HG03095 (cell line): ENCODE data around the gene CDK11B.
A peak's percentile ranks its signal among the peaks of the same experiment; 100 is the strongest.
"Not testable (repeated sequence)": the region's sequence is repeated elsewhere in the genome, so short reads cannot be mapped to it uniquely, and the experiment has no call there.

Experiments used
- ATAC-seq: cut with Tn5 transposase; IDR thresholded peaks from one replicate; pipeline ENCODE4 v1.9.1; 2021; ENCODE audit warnings: moderate library complexity; ENCODE audit not compliant: unreplicated experiment

The CDK11B gene

DNA sequence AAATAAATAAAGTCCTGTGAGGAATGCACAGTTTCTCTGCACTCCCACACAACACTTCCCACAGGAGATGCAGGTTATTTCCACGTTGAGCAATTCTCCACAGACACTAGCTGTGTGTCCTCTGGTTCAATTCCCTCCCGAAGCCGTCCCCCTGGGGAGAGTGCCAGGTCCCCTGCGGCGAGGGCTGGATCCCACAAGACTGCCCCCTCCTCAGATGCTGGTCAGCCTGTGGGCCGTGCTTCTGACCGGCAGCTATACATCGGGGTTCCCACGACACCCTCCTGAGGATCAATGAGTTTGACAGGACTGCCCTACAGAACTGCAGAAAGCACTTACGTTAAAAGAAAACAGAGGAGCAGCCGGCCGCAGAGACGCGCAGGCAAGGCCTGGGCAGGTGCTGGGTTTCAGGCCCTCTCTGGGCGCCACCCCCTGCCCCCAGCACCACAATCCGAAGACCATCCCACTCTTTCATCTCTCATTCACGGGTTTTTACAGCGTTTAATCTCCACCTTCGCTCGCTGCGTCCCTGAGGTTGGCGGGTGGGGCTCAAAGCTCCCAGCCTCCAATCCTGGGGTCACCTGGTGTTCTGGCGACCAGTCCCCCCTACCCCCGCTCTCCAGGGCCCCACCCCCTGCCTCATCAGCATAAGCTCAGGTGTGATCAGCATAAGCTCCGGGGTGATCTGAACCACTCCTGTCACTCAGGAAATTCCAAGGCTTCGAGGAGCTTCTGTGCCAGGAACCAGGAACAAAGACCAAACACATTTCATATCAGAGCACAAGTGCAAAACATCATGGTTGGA is 24.5 kb upstream of the CDK11B start:
- ATAC-seq = no peak

DNA sequence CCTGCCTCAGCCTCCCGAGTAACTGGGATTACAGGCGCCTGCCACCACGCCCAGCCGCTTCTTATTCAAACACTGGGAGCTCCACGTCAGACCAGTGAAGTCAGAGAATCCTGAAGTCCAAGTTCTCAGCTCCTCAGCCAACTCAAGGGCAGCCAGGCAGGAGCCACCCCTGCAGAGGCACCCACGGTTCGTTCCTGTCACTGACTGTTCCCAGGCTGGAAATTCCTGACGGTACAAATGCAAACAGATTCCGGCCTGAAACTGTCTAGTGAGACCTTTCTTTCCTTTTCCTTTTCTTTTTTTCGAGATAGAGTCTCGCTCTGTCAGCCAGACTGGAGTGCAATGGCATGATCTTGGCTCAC is 22.1 kb upstream of the CDK11B start:
- ATAC-seq = no peak

DNA sequence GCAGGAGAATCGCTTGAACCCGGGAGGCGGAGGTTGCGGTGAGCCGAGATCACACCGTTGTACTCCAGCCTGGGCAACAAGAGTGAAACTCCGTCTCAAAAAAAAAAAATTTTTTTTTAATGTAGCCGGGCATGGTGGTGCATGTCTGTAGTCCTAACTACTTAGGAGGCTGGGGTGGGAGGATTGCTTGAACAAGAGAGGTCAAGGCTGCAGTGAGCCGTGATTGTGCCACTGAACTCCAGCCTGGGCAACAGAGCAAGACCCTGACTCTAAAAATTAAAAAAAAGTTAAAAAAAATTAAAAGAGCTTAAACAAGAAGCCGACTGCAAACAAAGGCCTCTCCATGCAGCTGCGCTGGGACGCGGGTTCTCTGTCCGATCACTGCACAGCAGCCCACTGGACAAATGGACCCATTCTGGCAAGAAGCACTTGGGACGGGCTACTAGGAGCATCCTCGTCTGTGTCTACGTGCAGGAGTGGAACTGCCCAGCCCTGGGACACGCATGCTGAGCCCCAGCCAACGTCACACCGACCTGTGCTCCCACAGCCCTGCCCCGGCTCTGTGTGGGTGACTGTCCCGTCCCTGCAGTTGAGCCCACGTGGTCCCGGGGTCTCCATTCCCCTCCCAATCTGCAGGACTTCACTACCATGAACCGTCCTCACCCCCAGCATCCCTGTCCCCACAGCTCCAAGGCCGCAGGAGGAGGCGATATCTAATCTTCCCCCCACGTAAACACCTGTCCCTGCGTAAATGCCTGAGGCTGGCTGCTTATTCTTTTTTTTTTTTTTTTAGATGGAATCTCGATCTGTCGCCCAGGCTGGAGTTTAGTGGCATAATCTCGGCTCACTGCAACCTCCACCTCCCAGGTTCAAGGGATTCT is 21.5 kb upstream of the CDK11B start:
- no peak for ATAC-seq

DNA sequence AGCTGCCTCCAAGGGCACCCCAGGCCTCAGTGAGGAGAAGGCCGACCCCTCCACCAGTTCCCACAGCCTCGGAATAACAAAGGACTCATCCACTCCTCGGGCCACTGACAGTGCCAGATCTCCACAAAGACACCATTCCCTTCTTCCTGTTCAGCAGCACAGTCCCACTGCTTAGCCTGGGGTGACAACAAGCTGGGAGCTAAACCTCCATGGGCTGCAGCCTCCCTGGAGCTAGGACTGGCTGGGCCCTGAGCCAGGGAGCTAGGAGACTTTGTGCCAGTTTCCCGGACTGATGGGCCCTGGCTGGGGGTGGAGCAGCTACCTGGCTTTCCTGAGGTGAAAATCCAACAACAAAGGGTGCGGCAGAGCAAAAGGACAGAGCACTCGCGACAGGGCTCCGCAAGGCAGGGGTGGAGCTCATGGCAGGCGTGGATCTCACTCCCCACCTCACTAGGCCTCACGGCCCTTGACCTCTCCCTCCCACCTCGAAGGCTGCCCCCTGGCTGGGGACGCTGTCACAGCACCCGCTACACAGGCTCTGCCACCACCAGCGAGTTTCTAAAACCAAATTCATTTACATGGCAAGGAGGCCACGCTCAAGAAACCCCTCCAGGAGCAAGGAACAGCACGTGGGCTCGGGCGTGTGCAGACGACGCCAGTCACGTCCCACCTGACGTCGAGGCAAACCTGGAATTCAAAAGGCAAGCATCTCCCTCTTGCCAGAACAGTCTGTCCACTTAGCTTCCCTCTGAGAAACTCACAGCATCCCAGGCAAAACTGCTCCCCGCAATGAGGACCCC is 20.0 kb upstream of the CDK11B start:
- no peak for ATAC-seq

DNA sequence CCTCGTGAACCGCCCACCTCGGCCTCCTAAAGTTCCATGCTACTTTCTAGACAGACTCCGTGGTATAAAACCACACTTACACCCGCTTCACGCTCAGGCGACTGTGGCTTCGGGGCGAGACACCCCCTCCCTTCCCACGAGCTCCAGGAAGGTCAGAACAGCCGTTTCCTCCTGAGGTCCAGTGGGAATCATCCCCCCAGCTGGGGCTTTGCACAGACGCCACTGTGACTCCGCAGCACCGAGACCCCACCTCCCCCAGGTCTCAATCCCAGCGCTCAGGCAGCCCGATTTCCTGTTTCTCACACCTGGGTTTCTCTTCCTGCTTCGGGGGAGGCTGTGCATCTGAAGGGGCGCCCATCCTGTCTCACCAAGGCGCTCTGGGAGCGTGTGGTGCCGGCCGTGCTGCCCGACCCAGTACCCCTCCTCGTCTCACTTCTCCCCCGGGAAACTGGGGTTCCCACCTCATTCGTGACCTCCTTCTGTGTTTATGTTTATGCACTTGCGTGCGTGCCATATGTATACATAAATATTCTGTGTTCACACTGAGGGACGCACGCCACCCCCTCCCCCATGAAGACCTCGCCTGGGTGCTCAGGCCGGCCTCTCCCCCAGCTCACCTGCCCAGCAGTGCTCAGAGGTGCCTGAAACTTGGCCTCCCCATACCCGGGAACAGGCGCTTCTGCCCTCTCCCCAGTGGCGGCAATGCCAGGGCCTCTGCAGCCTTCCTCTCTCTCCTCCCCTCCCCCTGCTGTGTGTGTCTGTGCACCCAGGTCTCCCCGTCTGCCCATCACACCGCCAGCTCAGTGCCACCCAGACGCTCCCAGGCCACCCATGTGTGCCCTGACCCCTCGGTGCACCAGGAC is 19.1 kb upstream of the CDK11B start:
- ATAC-seq = peak; percentile 67

DNA sequence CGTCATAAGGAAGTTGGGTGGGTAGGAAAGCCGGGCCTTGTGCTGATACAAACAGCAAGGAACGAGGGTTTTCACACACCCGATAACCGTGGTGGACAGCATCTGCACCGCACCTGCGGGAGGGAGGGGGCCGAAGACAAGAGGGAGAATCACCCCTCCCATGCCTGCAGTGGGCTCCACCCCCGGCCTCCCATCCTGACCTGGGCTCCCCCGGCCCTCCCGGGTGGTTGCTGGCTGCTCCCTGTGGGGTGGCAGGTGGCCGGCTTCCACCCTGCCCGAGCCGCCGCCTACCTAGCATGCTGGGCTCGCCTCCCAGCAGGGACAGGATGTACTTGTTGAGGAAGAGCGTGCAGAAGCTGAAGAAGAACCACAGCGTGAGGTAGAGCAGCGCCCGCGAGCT is 17.3 kb upstream of the CDK11B start:
- not testable (repeated sequence) for ATAC-seq

DNA sequence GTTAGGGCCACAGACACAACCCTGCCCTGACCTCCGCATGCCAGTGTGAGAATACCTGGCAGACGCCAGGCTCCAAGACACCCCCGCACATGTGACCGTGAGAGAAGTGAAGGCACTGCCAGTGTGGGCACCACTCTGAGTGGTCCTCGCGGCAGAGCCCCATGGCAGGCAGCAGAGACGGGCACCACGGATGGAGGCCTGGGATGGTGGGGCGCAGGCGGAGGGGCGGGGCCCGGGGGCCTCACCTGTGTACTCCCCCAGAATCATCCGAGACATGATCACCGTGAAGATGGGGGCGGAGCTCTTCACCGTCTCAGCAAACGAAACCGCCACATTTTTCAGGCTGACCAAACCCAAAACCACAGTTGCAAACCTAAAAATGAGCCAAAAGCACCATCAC is 16.4 kb upstream of the CDK11B start:
- ATAC-seq = not testable (repeated sequence)

DNA sequence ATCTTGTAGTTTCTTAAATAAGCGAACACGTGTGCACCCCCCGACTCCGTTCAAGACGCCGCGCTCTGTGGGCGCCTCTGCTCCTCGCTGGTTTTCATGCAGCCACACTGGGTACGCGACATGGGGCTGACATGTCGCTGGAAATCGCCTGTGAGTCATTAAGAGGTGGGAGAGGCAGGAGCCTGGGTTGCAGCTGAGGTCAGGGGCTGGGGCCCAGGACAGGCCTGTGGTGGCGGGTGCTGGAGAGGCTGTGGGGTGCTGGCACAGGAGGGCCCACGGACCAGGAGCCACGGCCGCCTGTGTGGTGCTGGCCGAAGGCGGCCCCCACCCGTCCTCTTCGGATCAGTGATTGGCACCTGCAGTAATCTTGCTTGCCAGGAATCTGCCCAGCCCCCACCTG is 16.0 kb upstream of the CDK11B start:
- ATAC-seq = not testable (repeated sequence)

DNA sequence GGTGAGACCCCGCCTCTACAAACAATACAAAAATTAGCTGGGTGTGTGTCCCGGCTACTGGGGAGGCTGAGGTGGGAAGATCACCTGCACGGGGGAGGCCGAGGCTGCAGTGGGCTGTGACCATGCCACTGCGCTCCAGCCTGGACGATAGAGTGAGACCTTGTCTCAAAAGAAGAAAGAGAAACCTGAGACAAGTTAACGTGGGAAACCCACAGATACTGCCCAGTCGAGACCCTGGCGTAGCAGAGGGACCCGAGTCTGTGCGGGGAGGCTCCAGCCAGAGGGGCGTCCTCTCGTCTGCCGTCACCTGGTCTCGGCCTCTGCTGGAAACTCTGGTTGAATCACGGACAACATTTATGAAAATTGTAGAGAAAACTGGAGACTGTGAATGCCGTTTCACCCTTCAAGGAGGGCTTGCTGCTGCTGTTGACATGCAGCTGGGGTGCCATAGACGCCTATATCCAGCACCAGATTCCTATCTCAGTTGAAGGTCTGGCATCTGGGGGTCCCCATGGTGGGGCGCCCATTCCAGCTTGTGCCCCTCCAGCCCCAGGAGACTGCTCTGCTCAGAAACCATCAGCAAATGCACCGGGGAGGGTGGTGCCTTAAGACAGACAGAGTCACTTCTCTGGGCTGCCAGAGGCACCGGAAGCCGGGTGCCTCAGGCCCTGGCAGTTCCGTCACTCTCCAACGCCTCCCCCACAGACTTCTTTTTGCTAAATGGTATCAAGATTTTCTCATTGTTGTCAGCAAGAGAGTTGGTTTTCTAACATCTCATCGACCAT is 13.6 kb upstream of the CDK11B start:
- no peak for ATAC-seq

DNA sequence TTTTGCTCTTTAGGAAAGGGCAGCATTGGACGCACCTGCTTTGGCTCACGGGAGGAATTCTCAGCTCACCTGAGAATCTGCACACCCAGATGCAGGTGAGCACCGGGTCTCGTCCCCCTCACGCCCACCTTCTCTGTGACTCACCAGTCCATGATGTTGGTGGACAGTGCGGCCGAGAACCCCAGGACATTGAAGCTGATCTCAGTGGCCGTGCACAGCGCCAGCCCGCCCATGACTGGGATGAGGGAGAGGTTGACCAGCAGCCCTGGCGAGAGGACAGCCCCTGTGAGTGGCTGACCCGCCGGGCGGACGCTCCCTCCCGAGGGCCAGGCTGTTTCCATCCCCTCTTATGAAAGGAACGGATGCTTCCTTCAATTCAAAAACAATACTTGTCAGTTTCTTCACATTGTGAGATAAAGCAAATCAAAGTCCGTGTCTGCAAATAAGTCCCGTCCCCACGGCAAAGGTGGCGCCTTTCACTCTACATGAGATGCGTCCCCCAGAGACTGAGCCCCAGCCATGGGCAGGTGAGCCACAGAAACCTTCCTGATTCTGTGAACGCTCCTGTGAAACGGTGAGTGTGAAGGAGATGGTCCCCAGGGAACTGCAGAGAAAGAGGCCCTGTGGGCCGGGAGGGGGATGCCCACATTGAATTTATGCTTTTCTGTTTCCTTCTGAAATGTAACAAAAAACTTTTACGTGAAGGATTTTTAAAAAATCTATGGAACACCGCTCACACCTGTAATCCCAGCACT is 12.7 kb upstream of the CDK11B start:
- ATAC-seq = no peak

DNA sequence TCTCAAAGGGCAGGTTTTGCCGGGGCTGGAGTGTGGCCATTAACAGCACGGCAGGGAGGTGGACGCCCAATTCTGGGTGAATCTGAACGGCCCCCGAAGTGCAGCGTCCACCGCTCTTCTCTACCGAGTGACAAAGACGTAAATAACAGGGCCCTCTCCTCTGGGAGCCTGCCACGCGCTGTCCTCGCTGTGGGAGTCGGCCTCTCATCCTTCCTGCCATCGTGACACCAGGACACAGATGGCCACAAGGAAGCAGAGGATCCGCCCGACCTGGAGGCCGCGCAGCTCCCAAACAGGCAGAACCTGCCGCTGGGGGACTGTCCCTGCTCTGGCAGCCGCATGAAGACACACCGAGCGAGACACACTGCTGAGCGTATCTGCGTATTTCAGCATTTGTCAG is 12.1 kb upstream of the CDK11B start:
- no peak for ATAC-seq

DNA sequence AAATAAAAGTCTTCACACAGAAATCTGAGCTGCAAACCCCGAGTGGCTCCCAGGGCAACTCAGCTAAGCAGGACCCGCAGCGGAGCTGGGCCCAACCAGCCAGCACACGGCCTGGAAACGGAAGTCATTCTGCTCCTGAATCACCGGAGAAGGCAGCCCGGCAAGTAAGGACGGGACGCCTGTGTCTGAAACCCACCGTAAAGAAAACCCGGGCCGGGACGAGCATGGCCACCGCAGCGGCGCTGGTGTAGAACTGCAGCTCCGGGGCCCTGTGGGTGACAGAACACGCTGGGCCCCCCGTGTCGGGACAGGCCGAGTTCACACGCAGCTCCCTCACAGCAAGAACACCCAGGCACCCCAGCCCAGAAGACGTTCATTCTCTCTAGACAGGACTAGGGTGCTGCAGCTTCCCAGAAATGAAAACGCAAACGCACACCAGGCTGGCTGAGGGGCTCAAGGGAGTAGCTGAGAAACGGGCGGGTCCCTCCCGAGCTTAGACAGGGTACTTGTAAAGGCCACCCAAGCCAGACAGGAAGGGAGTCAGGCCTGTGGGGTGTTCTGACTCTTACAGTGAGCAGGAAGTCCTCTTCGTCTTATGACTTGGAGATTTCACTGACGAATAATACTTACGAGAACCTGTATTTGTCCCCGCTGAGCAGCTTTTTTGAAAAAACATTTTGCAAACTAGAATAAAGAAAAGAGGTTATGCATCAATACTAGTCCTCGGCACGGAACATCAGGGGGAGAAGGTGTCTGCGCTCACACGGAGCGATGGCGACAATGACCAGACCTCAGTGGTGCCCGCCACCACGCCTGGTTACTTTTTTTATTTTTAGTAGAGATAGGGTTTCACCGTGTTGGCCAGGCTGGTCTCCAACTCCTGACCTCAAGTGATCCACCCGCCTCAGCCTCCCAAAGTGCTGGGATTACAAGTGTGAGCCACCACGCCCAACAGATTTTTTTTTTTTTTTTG is 10.9 kb upstream of the CDK11B start:
- ATAC-seq = no peak

DNA sequence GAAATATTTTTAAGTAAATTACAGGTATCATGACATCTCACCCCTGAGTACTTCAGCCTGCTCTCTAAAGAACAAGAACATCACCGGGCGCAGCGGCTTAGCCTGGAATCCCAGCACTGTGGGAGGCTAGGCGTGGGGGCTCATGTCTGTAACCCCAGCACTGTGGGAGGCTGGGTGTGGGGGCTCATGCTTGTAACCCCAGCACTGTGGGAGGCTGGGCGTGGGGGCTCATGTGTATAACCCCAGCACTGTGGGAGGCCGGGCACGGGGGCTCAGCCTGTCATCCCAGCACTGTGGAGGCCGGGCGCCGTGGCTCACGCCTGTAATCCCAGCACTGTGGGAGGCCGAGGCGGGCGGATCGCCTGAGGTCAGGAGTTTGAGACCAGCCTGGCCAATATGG is 7.7 kb upstream of the CDK11B start:
- no peak for ATAC-seq

DNA sequence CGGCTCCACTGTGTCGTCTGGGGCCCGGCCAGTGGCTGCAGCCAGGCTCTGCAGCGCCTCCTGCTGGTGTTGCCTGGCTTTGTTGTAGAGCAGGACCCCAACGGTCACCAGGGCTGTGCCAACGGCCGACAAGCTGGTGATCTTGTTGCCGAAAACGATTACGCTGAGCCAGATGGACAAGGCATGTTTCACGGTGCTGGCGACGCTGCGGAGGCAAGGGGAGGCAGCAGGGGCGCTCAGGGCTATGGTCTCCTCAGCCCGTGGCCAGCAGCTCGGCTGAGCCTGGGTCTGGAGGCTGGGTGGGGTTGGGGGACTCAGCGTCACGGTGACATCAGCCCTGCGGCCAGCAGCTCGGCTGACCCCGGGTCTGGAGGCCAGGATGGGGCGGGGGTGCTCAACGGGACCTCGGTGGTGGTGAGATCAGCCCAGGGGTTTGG is 7.0 kb upstream of the CDK11B start:
- no peak for ATAC-seq

DNA sequence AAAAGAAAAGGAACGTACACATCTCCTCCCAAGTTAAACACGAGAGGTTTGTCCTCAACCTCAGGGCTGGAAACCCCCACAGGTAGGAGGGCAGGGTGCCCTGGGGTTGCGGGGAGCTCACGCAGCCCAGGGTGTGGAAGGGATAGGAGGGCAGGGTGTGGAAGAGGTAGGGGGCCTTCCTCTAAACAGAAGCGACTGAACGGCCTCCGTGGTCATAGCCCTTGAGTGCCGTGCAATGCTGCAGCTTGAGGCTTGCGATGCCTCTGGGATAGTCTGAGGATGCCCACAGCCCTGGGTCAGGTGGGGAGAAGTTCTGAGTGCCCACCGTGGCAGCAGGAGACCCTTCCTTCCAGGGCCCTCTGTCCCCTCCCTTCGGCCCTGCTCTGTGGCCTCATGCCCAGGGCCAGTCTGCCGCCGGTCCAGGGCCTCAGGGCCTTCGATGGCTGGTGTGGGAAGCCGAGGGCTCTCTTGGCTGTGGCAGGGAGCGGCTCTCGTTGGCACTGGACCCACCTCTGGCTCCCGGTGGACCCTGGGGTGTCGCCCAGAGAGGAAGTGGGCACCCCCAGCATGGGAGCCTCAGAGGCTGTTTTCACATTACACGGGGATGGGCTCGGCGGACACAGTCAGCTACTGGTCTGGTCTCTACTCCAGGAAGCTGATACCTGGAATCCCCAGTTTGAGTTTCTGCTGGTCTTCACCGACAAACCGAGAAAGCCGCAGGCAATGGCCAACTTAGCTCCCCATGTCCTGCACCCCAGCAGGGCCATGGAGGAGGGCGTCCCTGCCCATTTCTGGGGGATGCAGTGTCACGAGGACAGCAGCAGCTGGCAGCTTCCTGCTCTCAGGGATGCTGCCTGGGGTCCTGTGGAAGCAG is 6.4 kb upstream of the CDK11B start:
- ATAC-seq = no peak

DNA sequence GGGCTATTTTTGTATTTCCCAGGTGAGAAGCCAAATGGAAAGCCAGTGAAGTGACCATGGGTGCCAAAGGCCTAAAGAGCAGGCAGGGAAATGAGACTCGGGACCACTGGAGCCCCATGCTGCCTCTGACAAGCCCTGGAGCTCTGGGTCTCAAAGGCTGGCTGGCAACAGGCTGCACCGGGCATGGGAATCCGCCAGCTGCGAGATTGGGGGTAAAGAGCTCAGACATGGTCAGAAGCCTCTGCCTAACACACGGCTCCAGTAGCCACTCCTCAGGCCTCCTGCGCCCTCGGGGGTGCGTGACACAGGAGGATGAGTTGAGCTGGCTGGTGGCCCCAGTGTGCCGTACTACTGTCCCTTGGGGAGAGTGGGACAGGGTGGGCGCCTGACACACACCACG is 5.5 kb upstream of the CDK11B start:
- ATAC-seq = not testable (repeated sequence)
